ENCODE data around the gene ANO6.

DNA sequence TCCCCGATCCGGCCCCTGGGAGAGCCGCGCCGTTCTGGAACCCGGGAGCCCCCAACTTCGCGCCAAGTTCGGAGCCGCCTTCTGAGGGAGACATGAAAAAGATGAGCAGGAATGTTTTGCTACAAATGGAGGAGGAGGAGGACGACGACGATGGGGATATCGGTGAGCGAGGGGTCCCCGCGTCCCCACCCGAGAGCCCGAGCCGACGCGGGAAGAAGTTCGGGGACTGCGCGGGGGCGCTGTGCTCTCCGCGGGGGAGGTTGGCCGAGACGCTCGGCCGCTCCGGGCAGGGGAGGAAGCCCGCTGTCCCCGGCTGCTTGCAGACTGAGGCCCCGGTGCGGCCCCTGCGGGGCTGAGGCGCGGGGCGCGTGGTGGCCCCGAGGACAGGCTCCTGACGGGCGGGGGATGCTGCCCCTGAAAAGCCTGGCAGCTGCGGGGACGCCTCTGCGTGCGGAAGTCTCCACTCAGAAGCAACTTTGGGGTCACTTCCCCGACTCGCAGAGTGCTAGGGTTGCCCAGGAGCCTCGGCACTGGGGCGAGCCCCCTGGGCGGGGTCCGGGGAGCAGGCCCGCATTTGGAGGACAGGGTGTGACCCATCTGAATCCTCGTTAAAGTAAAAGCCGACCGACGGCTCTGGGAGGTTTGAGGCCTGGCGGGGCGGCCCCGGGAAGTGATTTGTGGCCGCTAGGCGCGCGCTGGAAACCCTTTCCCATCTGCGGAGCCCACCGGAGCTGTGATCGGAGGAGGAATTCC, 511 bp downstream of the ANO6 start:
- peak; percentile 47 for TF ChIP-seq CTCF (IDR thresholded peaks at IDR 0.05)
- no peak for TF ChIP-seq ZFX (IDR thresholded peaks at IDR 0.05; ENCODE audit: borderline replicate concordance)
